SU-DHL-6 (cell line): ENCODE data around the gene ARCN1.

Source experiments
- EZH2phosphoT487 ChIP-seq: fragments of 200-600 bp; sonication (generic), shearing (Covaris generic); conservative IDR thresholded peaks from 2 replicates; pipeline ENCODE4 v1.6.1; 2018; ENCODE audit warnings: mild to moderate bottlenecking, antibody characterized with exemption, low read length, moderate library complexity, mixed read lengths
- TF ChIP-seq, protein P1 (sequence below): fragments of 200-600 bp; sonication (generic); IDR thresholded peaks from one replicate; pipeline ENCODE4 v1.5.1; 2017; ENCODE audit warnings: antibody characterized with exemption, mild to moderate bottlenecking, low read length, moderate library complexity; ENCODE audit not compliant: insufficient read depth, poor library complexity, severe bottlenecking

DNA sequence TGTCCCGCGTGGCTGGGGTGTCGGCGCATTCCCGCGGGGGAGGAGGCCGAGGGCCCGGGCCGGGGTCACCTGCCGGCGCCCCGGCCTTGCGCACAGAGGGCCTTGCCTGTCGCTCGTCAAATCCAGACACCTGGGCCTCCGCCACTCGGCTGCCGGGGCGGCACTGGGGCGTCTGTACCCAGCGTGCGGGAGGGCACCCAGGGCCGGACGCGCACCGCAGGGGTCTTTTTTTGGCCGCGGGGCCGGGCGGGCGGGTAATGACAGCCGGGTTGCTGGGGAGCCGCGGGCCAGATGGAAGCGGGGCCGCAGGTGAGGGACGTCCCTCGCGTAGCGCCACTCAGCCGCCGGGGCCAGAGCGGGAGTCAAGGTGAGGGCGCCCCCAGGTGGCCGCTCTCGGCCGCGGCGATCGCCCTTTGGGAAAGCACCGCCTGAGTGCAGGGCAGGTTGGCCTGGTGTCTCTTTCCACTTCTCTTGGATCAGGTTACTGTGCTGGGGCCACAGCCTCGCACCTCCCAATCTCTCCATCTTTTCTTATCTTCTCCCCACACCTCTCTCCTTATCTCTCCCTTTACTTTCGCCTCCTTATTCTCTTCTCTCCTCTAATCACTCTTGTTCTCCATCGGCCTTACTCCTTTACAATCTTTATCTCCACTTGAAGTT is 38.7 kb downstream of the ARCN1 start:
- TF ChIP-seq, protein P1, sequence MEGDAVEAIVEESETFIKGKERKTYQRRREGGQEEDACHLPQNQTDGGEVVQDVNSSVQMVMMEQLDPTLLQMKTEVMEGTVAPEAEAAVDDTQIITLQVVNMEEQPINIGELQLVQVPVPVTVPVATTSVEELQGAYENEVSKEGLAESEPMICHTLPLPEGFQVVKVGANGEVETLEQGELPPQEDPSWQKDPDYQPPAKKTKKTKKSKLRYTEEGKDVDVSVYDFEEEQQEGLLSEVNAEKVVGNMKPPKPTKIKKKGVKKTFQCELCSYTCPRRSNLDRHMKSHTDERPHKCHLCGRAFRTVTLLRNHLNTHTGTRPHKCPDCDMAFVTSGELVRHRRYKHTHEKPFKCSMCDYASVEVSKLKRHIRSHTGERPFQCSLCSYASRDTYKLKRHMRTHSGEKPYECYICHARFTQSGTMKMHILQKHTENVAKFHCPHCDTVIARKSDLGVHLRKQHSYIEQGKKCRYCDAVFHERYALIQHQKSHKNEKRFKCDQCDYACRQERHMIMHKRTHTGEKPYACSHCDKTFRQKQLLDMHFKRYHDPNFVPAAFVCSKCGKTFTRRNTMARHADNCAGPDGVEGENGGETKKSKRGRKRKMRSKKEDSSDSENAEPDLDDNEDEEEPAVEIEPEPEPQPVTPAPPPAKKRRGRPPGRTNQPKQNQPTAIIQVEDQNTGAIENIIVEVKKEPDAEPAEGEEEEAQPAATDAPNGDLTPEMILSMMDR, result peak; percentile 50
- TF ChIP-seq EZH2phosphoT487, result no peak
